ENCODE results near the gene MKNK1.

GRCh38 chr1:46544561-46545240, 59.4 kb downstream of the MKNK1 start:
- TF ChIP-seq CTCF (IDR thresholded peaks at IDR 0.05) (no peak), ZFX (IDR thresholded peaks at IDR 0.05; ENCODE audit: borderline replicate concordance) (no peak)
